GM21717 (cell line): Measurements from ENCODE around the gene PATJ.
"Not testable (repeated sequence)": the region's sequence is repeated elsewhere in the genome, so short reads cannot be mapped to it uniquely, and the experiment has no call there.

Source experiments
- ATAC-seq: cut with Tn5 transposase; IDR thresholded peaks from one replicate; pipeline ENCODE4 v1.9.1; 2021; ENCODE audit warnings: mild to moderate bottlenecking, moderate library complexity; ENCODE audit not compliant: unreplicated experiment

The PATJ gene

DNA sequence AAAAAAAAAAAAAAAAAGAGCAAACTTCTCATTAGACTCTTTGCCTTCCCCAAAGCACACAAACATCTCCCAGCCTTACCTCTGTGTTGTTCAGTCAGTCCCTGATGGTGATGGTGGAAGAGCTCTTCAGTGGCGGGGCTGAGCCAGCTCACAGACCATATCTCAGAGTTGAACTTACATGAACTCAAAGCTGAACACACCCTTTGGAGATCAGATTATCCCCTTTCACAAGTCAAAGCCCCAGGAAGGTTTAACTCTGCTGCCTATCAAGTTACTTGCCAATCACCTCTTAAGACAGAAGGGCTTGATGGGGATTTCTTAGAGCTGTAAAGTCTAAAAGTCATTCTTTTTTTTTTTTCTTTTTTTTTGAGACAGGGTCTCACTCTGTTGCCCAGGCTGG lies 397.1 kb downstream of the PATJ start:
- no peak for ATAC-seq

DNA sequence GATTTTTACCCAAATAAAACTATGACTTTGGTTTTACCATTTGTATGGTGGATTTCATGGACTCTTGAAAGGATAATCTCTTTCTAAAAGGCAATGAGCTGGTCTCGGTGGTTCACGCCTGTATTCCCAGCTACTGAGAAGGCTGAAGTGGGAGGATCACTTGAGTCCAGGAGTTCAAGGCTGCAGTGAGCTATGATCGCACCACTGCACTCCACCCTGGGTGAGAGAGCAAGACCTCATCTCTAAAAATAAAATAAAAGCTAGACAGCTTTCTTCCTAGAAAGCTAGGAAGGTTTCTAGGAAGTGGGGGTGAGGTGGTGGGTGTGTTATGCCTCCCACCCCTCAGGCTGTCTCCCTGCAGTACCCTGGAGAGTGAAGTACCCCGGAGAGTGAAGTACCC lies 398.4 kb downstream of the PATJ start:
- no peak for ATAC-seq

DNA sequence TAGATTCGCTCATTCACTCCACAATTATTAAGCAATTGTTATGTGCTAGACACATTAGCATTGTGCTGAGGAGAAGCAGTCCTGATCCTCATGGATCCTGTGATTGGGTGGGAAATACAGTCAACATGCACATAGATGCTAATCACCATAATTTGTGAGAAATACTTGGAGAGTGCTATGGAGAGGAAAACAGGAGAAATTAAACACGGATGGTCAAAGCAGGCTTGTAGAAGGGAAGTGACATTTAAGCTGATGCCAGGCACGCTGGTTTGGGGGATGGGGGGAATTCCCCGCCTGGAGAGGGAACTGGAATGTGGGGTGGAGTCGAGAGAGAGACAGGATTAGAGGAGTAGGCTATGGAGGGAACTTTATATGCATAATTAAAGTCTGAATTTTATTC lies 400.2 kb downstream of the PATJ start:
- ATAC-seq, result no peak

DNA sequence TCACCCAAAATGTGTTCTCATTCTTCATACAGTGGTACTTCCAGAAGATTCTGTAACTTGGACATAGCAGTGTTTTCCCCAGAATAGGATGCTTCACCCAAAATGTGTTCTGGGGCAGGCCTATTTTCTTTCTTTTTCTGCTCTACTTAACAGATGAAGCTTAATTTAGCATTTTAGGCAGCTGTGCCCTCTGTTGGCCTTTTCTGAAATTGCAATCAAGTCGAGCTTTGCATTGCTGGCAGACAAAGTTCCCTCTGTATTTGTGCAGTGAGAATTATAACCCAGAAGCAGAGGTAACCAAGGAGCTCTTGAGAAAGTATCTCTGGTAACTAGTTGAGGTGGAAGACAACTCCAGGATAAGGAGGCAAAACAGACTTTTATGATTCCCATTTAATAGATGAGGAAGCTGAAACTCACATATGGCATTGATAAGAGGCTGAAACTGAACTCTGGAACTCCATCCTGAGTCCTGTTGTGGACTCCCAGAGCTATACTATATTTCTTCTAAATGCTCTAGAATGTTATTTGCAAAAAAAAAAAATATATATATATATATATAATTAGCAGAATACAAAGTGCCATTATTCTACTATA lies 402.1 kb downstream of the PATJ start:
- no peak for ATAC-seq

DNA sequence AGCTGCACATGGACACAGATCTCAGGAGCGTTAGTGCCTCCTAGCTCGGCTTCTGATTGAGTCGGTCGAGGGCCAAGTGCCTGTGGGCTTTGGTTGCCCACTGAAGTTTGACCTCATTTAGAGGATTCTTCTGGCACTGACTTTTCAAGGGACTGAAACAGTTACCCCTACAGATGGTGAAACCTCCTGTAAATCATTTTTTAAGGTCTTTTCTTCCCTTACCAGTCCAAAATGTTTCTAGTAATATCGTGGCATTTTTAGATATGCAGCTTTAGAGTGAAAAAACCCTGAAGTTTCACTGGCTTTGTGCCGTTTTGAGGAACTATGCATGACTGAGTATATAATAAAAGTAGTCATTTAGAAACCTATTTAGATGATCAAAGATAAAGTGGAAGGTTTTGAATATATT lies 417.7 kb downstream of the PATJ start:
- ATAC-seq, result no peak

DNA sequence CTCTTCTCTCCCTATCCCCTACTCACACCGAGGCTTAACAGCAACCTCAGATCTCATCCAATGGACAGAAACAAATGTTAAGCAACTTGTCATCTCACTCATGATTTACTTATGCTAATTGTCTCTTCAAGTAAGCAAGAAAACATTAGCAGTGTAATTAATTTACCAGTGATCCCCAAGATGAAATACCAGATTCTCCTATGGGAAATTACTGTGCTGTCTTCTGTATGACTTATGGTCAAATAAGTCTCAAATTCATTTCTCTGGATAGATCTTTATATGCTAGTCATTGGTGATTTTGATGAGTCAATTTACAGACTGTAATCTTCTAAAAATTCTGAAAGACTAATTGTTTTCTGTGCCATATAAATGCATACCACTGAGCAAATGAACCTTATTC lies 419.4 kb downstream of the PATJ start:
- ATAC-seq, result no peak

DNA sequence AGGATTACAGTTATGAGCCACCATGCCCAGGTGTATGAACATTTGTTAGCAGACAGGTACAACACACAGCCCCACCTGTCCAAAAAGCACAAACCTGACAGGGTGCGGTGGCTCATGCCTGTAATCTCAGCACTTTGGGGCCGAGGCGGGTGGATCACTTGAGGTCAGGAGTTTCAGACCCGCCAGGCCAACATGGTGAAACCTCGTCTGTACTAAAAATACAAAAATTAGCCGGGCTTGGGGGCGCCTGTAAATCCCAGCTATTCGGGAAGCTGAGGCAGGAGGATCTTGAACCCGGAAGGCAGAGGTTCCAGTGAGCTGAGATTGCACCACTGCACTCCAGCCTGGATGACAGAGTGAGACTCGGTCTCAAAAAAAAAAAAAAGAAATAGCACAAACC lies 428.1 kb downstream of the PATJ start:
- not testable (repeated sequence) for ATAC-seq

DNA sequence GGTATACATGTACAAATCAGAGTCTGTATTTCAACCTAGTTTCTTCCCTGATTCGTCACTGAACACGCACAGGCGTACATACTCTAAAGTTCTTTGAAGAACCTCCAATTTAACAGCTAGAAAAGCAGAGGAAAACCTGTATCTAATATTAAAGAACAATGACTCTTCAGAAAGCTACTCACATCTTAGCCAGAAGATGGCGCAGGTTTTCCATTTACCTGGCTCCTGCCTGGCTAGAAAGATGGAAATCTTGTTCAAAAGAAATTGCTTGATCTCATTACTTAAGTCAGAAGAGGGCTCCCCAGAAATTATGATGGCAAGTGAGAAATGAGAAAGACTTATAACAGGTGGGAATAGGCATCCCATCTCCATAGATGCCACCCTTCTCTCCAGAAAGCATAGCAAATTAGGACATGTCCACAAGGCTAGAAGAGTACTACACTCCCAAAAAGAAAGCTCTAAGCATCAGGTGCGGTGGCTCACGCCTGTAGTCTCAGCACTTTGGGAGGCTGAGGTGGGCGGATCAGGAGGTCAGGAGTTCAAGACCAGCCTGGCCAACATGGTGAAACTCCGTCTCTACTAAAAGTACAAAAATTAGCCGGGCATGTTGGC lies 433.4 kb downstream of the PATJ start:
- no peak for ATAC-seq

DNA sequence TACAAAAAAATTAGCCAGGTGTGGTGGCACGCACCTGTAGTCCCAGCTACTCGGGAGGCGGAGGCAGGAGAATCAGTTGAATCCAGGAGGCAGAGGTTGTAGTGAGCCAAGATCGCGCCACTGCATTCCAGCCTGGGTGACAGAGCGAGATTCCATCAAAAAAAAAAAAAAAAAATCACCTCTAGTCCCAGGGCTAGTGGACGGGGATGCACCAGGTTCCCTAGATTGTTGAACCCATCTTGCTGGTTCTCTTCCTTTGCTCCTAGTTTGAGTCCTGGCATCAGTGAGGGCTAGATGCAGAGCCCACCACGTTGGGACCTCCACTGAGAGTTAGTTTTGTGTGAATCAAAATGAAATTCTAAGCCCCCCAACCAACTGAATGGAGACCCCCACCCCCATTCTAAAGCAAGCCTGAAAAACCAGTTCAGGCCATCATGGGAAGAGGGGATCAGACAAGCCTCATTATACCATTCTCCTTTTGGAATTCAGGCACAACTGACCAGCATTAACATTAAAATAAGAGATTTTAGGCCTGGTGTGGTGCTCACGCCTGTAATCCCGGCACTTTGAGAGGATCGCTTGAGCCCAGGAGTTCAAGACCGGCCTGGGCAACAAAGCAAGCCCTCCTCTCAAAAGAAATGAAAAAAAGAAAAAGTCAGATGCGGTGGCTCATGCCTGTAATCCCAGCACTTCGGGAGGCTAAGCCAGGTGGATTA lies 434.5 kb downstream of the PATJ start:
- no peak for ATAC-seq

DNA sequence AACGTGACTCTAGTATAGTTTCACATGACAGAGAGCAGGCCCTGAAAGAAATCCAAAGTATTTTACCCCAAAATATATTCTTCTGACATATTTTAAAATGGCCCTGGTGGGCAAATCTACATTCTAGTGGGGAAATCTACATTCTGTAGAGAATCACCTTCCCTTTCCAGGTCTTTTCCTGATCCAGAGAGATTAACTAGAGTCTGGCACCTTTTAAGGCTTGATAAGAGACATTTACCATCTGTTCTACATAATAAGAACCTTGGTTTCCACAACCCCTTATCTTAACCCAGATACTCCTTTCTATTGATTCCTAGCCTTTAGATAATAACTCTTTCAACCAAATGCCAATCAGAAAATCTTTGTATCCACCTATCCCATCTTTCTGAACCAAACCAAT lies 435.3 kb downstream of the PATJ start:
- no peak for ATAC-seq

DNA sequence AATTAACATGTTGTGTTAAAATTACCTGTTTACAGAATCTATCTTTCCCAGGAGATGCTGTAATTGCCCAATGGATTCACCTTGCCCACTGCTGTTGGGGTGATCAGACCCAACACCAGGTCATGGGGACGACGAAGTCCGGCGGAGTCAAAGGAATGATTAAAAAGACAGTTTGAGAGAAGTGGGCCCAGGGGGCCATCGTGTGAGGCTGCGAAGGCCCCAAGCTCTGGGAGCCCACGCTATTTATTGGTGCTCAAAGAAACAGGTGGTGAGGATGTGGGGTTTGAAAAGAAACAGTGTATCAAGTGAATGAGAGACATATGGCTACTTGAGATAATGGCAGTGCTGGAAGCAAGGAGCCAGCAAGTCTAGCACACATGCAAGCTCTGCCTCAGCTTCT lies 436.1 kb downstream of the PATJ start:
- no peak for ATAC-seq

DNA sequence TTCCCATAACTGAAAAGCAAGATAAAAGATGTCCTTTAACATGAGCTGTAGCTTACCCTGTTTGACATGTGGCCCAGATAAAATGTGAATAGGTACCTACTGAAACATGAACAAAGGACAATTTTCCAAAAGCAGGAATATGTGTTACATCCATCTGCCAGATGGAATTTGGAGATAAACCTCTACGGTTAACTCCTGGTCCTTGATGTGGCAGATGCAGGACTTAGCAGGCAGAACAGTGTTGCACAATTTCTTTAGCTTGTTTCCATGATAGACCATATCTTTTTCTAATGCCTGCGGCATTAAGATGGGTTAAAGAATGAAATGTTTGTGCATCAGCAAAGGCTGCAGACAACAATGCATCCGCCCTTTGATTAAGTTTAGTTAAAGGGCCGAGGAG lies 437.8 kb downstream of the PATJ start:
- not testable (repeated sequence) for ATAC-seq

DNA sequence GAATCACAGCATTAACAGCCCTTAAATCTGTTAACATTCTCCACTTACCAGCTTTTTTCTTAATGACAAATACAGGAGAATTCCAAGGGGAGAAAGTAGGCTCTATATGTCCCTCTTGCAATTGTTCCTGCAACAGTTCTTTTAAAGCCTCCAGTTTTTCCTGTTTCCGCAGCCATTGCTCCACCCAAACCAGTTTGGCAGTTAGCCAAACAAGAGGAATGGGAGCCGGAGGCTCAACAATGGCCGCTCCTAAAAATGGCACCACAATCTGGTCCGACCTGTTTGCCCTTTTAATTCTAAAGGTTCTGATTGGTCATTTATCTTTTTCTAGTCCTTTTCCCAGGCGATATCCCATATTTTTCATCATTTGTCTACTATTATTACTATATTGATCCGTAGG lies 438.4 kb downstream of the PATJ start:
- ATAC-seq, result no peak

DNA sequence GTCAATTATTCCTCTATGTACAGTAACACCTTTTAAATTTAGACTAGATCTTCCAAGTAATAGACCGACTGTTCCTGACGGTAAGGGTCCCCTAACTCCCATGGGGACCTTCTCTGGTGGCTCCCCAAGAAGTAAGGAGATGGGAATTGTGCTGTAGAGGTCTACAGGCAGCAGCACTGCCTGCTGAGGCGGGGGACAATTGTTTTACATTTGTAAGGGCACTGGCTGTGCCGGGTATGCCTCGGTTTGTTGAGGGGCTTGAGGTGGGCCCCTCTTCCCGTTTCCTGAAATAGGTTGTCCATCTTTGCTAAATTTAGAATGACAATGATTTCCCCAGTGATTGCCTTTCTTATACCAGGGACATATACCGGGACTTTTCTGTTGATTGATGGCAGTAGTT lies 439.3 kb downstream of the PATJ start:
- ATAC-seq, result no peak

DNA sequence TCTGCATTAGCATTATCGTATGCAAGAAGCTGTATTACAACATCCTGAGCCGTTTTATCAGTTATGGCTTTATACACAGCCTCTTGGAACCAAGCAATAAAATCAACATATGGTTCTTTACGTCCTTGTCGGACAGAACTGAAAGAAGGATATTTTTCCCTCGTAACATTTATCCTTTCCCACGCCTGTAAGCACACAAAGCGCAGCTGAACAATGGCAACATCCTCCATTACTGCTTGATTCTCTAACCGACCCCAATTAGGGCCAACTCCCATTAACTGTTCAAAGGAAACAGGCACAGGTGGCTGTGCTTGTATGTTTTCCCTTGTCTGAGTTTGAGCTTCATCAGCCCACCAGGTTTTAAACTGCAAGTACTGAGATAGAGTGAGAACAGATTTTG lies 439.9 kb downstream of the PATJ start:
- ATAC-seq, result not testable (repeated sequence)

DNA sequence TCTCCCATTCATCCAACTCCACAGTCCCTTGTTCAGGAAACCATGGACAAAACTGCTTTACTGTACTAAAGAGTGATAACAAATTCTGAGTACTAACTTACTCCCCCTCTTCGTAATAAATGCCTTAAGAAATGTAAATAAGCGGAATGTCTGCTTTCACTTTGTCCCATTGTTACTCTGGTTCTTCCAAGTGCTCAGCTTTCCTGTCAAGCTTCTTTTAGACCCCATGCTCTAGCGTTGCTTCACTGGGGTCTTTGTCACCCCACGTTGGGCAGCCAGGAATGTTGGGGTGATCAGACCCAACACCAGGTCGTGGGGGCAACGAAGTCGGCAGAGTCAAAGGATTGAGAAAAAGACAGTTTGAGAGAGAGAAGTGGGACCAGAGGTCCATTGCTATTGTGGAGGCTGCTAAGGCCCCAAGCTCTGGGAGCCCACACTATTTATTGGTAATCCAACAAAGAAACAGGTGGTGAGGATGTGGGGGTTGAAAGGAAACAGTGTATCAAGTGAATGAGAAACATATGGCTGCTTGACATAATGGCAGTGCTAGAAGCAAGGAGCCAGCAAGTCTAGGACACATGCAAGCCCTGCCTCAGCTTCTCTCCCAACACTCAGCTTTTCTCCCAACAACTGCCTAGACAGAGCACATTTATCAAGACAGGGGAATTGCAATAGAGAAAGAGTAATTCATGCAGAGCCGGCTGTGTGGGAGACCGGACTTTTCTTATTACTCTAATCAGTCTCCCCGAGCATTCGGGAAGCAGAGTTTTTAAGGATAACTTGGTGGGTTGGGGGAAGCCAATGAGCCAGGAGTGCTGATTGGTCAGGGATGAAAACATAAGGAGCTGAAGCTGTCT lies 441.1 kb downstream of the PATJ start:
- not testable (repeated sequence) for ATAC-seq

DNA sequence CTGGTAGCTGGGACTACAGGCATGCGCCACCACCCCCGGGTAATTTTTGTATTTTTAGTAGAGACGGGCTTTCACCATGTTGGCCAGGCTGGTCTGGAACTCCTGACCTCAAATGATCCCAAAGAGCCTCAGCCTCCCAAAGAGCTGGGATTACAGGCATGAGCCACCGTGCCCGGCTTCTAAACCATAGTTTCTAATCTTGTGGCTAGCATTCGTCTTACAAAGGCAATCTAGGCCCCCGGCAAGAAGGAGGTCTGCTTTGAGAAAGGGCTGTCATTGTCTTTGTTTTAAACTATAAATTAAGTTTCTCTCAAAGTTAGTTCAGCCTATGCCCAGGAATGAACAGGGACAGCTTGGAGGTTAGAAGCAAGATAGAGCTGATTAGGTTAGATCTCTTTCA lies 442.1 kb downstream of the PATJ start:
- ATAC-seq, result no peak

DNA sequence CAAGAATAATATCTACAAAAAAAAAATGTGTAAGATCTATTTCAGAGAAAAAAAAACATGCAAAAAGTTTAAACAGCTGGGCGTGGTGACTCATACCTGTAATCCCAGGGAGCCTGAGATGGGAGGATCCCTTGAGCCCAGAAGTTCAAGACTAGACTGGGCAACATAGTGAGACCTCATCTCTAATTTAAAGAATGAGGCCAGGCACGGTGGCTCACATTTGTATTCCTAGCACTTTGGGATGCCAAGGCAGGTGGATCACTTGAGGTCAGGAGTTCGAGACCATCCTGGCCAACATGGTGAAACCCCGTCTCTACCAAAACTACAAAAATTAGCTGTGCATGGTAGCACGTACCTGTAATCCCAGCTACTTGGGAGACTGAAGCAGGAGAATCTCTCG lies 443.0 kb downstream of the PATJ start:
- ATAC-seq, result not testable (repeated sequence)

DNA sequence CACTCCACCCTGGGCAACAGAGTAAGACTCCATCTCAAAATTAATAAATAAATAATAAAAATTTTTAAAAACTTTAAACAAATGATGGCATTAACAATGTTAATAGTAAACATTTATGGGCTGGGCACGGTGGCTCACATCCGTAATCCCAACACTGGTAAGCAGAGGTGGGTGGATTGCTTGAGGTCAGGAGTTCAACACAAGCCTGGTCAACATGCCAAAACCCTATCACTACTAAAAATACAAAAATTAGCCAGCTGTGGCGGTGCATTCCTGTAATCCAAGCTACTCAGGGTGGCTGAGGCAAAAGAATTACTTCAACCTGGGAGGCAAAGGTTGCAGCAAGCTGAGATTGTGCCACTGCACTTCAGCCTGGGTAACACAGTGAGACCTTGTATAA lies 443.4 kb downstream of the PATJ start:
- ATAC-seq, result no peak

DNA sequence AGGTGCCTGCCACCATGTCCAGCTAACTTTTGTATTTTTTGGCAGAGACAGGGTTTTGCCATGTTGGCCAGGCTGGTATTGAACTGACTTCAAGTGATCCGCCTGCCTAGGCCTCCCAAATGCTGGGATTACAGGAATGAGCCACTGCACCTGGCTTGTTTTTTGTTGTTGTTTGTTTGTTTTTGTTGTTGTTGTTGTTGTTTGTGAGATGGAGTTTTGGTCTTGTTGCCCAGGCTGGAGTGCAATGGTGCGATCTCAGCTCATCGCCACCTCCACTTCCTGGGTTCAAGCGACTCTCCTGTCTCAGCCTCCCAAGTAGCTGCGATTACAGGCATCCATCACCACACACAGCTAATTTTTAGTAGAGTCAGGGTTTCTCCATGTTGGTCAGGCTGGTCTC lies 445.3 kb downstream of the PATJ start:
- no peak for ATAC-seq

DNA sequence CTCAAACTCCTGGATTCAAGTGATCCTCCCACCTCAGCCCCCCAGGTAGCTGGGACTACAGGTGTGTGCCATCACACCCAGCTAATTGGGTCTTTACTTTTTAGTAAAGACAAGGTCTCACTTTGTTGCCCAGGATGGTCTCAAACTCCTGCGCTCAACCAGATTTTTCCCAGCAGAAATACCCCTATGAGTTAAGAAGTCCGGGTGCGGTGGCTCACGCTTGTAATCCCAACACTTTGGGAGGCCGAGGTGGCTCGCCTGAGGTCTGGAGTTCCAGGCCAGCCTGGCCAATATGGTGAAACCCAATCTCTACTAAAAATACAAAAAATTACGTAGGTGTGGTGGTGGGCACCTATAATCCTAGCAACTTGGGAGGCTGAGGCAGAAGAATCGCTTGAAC lies 445.8 kb downstream of the PATJ start:
- no peak for ATAC-seq
